K562 (cell line): Measurements from ENCODE around the gene MDC1. TPM values are rescaled to one million over a fixed set of nuclear protein-coding genes. Genes with fewer than 3 reads are reported as not detected.

ENCODE experiments used
- CCAR2 ChIP-seq: fragments of 200-400 bp; formaldehyde crosslinking; IDR thresholded peaks from 2 replicates; pipeline ENCODE4 v1.6.1; 2017; ENCODE audit warnings: mild to moderate bottlenecking, low read depth, low read length
- CREB3L1 ChIP-seq: fragments of 450-650 bp; IDR thresholded peaks from 2 replicates; pipeline ENCODE4 v1.6.1; 2014; ENCODE audit warnings: low read depth, mild to moderate bottlenecking, moderate library complexity, borderline replicate concordance
- CSDE1 ChIP-seq, 2 experiments: fragments of 450-650 bp; IDR thresholded peaks; 2 replicates each; pipeline ENCODE4 v1.6.1; 2016; ENCODE audit warnings: mild to moderate bottlenecking in 1 of 2
- CUX1 ChIP-seq: fragments of 200-800 bp; sonication (Bioruptor generic); IDR thresholded peaks from 2 replicates; pipeline ENCODE4 v1.6.1; 2016; ENCODE audit warnings: missing genetic modification characterization, missing compliant biosample characterization
- E2F4 ChIP-seq: sonication (generic); formaldehyde crosslinking; IDR thresholded peaks from 2 replicates; pipeline ENCODE4 v1.8.0; 2022; ENCODE audit warnings: mild to moderate bottlenecking, low read depth, missing genetic modification reagents
- PCBP2 ChIP-seq: fragments of 200-400 bp; formaldehyde crosslinking; IDR thresholded peaks from 2 replicates; pipeline ENCODE4 v1.6.1; 2018; ENCODE audit warnings: low read length, low read depth, mild to moderate bottlenecking, moderate library complexity; ENCODE audit not compliant: poor library complexity, severe bottlenecking
- SRSF3 ChIP-seq: fragments of 200-400 bp; formaldehyde crosslinking; IDR thresholded peaks from 2 replicates; pipeline ENCODE4 v1.6.1; 2016; ENCODE audit warnings: mild to moderate bottlenecking, low read length, moderate library complexity; ENCODE audit not compliant: insufficient read depth
- THAP12 ChIP-seq: fragments of 250-450 bp; sonication (Bioruptor Pico); IDR thresholded peaks from 2 replicates; pipeline ENCODE4 v1.9.0; 2021; ENCODE audit warnings: mild to moderate bottlenecking, inconsistent platforms
- TRIM28 ChIP-seq: fragments of 450-650 bp; IDR thresholded peaks from 2 replicates; pipeline ENCODE4 v1.6.1; 2017
- ZNF165 ChIP-seq: fragments of 250-450 bp; sonication (Bioruptor Pico); IDR thresholded peaks from 2 replicates; pipeline ENCODE4 v1.4.0; 2020; ENCODE audit warnings: borderline replicate concordance
- ZNF253 ChIP-seq: fragments of 250-450 bp; sonication (Bioruptor Pico); conservative IDR thresholded peaks from 2 replicates; pipeline ENCODE4 v1.6.1; 2021; ENCODE audit warnings: mild to moderate bottlenecking
- ZNF395 ChIP-seq: fragments of 200-800 bp; sonication (Bioruptor generic); IDR thresholded peaks from 2 replicates; pipeline ENCODE4 v1.6.1; 2017; ENCODE audit warnings: missing genetic modification characterization, missing compliant biosample characterization
- polyA plus RNA-seq, 8 experiments: library from polyadenylated mRNA; depleted of rRNA in 4 of 8; stranded (reverse) in 5 of 8; unstranded in 3 of 8; fragments of >200 nt; fragmentation: Nextera tagmentation in 2 of 8; fragmentation: Illumina TruSeq in 1 of 8; extraction: Ambion mirVana in 2 of 8; extraction: Trizol in 1 of 8; gene quantifications; 2 replicates each; pipeline versions ENCODE4 v1.2.1 to v1.2.3, GENCODE V29; 2011 to 2014; ENCODE audit warnings: inconsistent platforms in 1 of 8, missing spikeins in 1 of 8
- total RNA-seq, 7 experiments: library from RNA; depleted of rRNA in 6 of 7; stranded (reverse); fragments of >200 nt in 6 of 7; fragmentation: Illumina TruSeq in 2 of 7; extraction: Trizol in 2 of 7; gene quantifications; 2 replicates each; pipeline versions ENCODE4 v1.2.1 to v1.2.3, GENCODE V29; 2011 to 2021; ENCODE audit warnings: low replicate concordance in 1 of 7

Gene MDC1
- total and polyA plus RNA-seq, 9 of the 15 experiments (the other 6 are each of a cell fraction or from before 2014, with no cell fraction given), result 8.2 to 114 (median 20.0) TPM

- TF ChIP-seq CREB3L1 (0 out of 2 replicates have a peak, but pooled peaks have one; percentile 27), THAP12 (no peak), CUX1 (CRISPR knock-in tag) (no peak), CCAR2 (no peak; the same call in 1 of the 2 replicates), ZNF395 (CRISPR knock-in tag) (no peak), E2F4 (CRISPR knock-in tag) (no peak), TRIM28 (no peak), ZNF253 (CRISPR knock-in tag) (no peak), ZNF165 (CRISPR knock-in tag) (no peak), SRSF3 (no peak), CSDE1 (IDR thresholded peaks at IDR 0.05) (no peak), PCBP2 (no peak)
These were observed 31.7 kb downstream of the MDC1 start (continued) for GRCh38 chr6:30685157-30686008.
